Daoy (cell line): ENCODE results near the gene DBF4B. TPM values are rescaled to one million over a fixed set of nuclear protein-coding genes. Genes with fewer than 3 reads are reported as not detected.

Experiments used
- DNase-seq: peaks from one replicate; pipeline ENCODE4 v3.0.0-alpha.2; 2015; ENCODE audit warnings: low read depth
- total RNA-seq: library from RNA; depleted of rRNA; stranded (reverse); fragments of >200 nt; shearing (Covaris generic); gene quantifications from 2 replicates; pipeline ENCODE4 v1.2.3, GENCODE V29; 2014

The DBF4B gene
- total RNA-seq, 1 experiment from 2014 or later = 17.3 TPM

GRCh38 chr17:44777394-44778348 is 69.2 kb downstream of the DBF4B start:
- DNase-seq = no peak

GRCh38 chr17:44778656-44779210 is 70.3 kb downstream of the DBF4B start:
- no peak for DNase-seq

GRCh38 chr17:44779211-44780025 is 71.0 kb downstream of the DBF4B start:
- DNase-seq = peak; percentile 87

GRCh38 chr17:44780161-44780560 is 71.7 kb downstream of the DBF4B start:
- DNase-seq = no peak

- no peak for DNase-seq
These were observed 72.5 kb downstream of the DBF4B start for GRCh38 chr17:44780845-44781480.

- no peak for DNase-seq
These were observed 73.3 kb downstream of the DBF4B start for GRCh38 chr17:44781551-44782325.

- no peak for DNase-seq
These were observed 73.9 kb downstream of the DBF4B start for GRCh38 chr17:44782326-44782850.

- no peak for DNase-seq
These were observed 77.5 kb downstream of the DBF4B start for GRCh38 chr17:44785921-44786320.

- no peak for DNase-seq
These were observed 78.2 kb downstream of the DBF4B start for GRCh38 chr17:44786551-44787081.

- no peak for DNase-seq
These were observed 78.9 kb downstream of the DBF4B start for GRCh38 chr17:44787271-44787940.

GRCh38 chr17:44788139-44788538 is 79.7 kb downstream of the DBF4B start:
- no peak for DNase-seq

GRCh38 chr17:44792276-44792675 is 83.8 kb downstream of the DBF4B start:
- DNase-seq = peak; percentile 52

- DNase-seq = peak; percentile 25
These were observed 85.7 kb downstream of the DBF4B start for GRCh38 chr17:44793885-44794842.

- peak; percentile 93 for DNase-seq
These were observed 86.5 kb downstream of the DBF4B start for GRCh38 chr17:44794851-44795413.

- DNase-seq = no peak
These were observed 87.0 kb downstream of the DBF4B start for GRCh38 chr17:44795421-44795820.

- no peak for DNase-seq
These were observed 87.5 kb downstream of the DBF4B start for GRCh38 chr17:44795928-44796327.

- no peak for DNase-seq
These were observed 88.3 kb downstream of the DBF4B start for GRCh38 chr17:44796731-44797130.

- DNase-seq = no peak
These were observed 89.3 kb downstream of the DBF4B start for GRCh38 chr17:44797802-44798201.
